Keratinocyte (primary cell): ENCODE results near the gene FAM193B. TPM values are rescaled to one million over a fixed set of nuclear protein-coding genes. Genes with fewer than 3 reads are reported as not detected.

Experiments
- DNase-seq: peaks from one replicate; pipeline ENCODE4 v3.0.0-alpha.2; 2011; ENCODE audit warnings: low read depth, missing footprints, low spot score
- FAIRE-seq: peaks from 2 replicates; lab custom pipeline; 2011; peaks lifted over from hg19 to GRCh38; lab: Jason Lieb, UNC
- H2AFZ ChIP-seq: 2 replicates; pipeline ENCODE4 v1.6.0; 2012; ENCODE audit warnings: low read length, control low read depth, inconsistent platforms; ENCODE audit not compliant: control insufficient read depth
- H3K27ac ChIP-seq: 2 replicates; pipeline ENCODE4 v1.5.1; 2011; ENCODE audit warnings: low read length; ENCODE audit not compliant: control insufficient read depth, insufficient read depth
- H3K27me3 ChIP-seq: 3 replicates; pipeline ENCODE4 v1.6.0; 2011; ENCODE audit warnings: low read length; ENCODE audit not compliant: control insufficient read depth, insufficient read depth; ENCODE audit errors: extremely low read depth
- H3K36me3 ChIP-seq, 2 experiments: 2 replicates in 1 of 2; 3 replicates in 1 of 2; pipeline ENCODE4 v1.5.1; 2011; ENCODE audit warnings: low read length in 2 of 2, mild to moderate bottlenecking in 1 of 2; ENCODE audit not compliant: control insufficient read depth in 2 of 2, insufficient read depth in 2 of 2; ENCODE audit errors: extremely low read depth in 1 of 2
- H3K4me1 ChIP-seq: 3 replicates; pipeline ENCODE4 v1.5.1; 2011; ENCODE audit warnings: low read length; ENCODE audit not compliant: control insufficient read depth, insufficient read depth; ENCODE audit errors: extremely low read depth
- H3K4me2 ChIP-seq: 3 replicates; pipeline ENCODE4 v1.6.0; 2011; ENCODE audit warnings: low read depth, low read length; ENCODE audit not compliant: control insufficient read depth, insufficient read depth; ENCODE audit errors: extremely low read depth
- H3K4me3 ChIP-seq, 3 experiments: fragments of 200-600 bp in 1 of 3; sonication (generic) in 1 of 3; 2 replicates in 2 of 3; 3 replicates in 1 of 3; pipeline ENCODE4 v1.5.1; 2011 to 2016; ENCODE audit warnings: low read length in 3 of 3, mild to moderate bottlenecking in 3 of 3, control low read depth in 2 of 3, inconsistent platforms in 1 of 3, low read depth in 1 of 3, mixed read lengths in 1 of 3, mixed run types in 1 of 3, moderate library complexity in 1 of 3; ENCODE audit not compliant: control insufficient read depth in 2 of 3, insufficient read depth in 2 of 3; ENCODE audit errors: extremely low read depth in 1 of 3
- H3K79me2 ChIP-seq: 2 replicates; pipeline ENCODE4 v1.6.0; 2012; ENCODE audit warnings: low read length; ENCODE audit not compliant: control insufficient read depth, insufficient read depth
- H3K9ac ChIP-seq: 3 replicates; pipeline ENCODE4 v1.6.0; 2011; ENCODE audit warnings: low read length; ENCODE audit not compliant: control insufficient read depth, insufficient read depth; ENCODE audit errors: extremely low read depth
- H3K9me1 ChIP-seq: 3 replicates; pipeline ENCODE4 v1.6.0; 2011; ENCODE audit warnings: low read length; ENCODE audit not compliant: control insufficient read depth, insufficient read depth; ENCODE audit errors: extremely low read depth
- H3K9me3 ChIP-seq: 2 replicates; pipeline ENCODE4 v1.5.1; 2012; ENCODE audit warnings: low read depth, low read length; ENCODE audit not compliant: control insufficient read depth
- H4K20me1 ChIP-seq: 3 replicates; pipeline ENCODE4 v1.6.0; 2011; ENCODE audit warnings: low read length; ENCODE audit not compliant: control insufficient read depth, insufficient read depth; ENCODE audit errors: extremely low read depth
- CTCF ChIP-seq, 3 experiments: IDR thresholded peaks in 1 of 3; conservative IDR thresholded peaks in 1 of 3; optimal IDR thresholded peaks in 1 of 3; 2 replicates in 2 of 3; 3 replicates in 1 of 3; pipeline versions ENCODE3 to v1.5.1; 2011; ENCODE audit warnings: low read length in 3 of 3, mild to moderate bottlenecking in 3 of 3, moderate library complexity in 2 of 3, control low read depth in 1 of 3, inconsistent platforms in 1 of 3; ENCODE audit not compliant: insufficient read depth in 2 of 3; ENCODE audit errors: extremely low read depth in 1 of 3
- EZH2 ChIP-seq: IDR thresholded peaks from one replicate; pipeline ENCODE4 v1.6.1; 2012; ENCODE audit warnings: inconsistent platforms, mild to moderate bottlenecking, low read length, moderate library complexity
- dilution Hi-C: fragments of 300-500 bp; cut with MboI; formaldehyde crosslinking; loops from one replicate; pipeline ENCODE4 v1.7.0; 2020; ENCODE audit warnings: low sequenced_read_pairs; ENCODE audit not compliant: extremely low pct_ligation_motif_present
- polyA minus RNA-seq, 3 experiments: library from RNA; depleted of rRNA, polyadenylated mRNA; stranded (reverse); fragments of >200 nt; gene quantifications; 1 replicate in 1 of 3; 2 replicates in 1 of 3; 3 replicates in 1 of 3; pipeline ENCODE4 v1.2.3, GENCODE V29; 2011
- polyA plus RNA-seq, 5 experiments: library from polyadenylated mRNA; depleted of rRNA in 3 of 5; stranded (reverse) in 3 of 5; stranded (forward) in 1 of 5; unstranded in 1 of 5; fragments of >200 nt; gene quantifications; 1 replicate in 1 of 5; 2 replicates in 3 of 5; 3 replicates in 1 of 5; pipeline versions ENCODE4 v1.2.1 to v1.2.3, GENCODE V29; 2011 to 2012; ENCODE audit warnings: missing spikeins in 2 of 5, low read depth in 1 of 5, low replicate concordance in 1 of 5

The FAM193B gene
- polyA plus RNA-seq, result 21.9 to 43.6 TPM (median 27.5 TPM) in 3 replicates
- 47.7 TPM for polyA plus RNA-seq (2011; ENCODE audit: low read depth)
- 9.1 and 13.2 TPM in 2 replicates for polyA plus RNA-seq (2011; cell fraction: cytosol; rRNA removed)
- 134 and 149 TPM in 2 replicates for polyA plus RNA-seq (2011; cell fraction: nucleus; rRNA removed)
- 19.0 and 59.8 TPM in 2 replicates for polyA plus RNA-seq (2012; ENCODE audit: low replicate concordance)
- polyA minus RNA-seq, result 17.2 to 33.0 TPM (median 26.8 TPM) in 3 replicates
- polyA minus RNA-seq (2011; cell fraction: cytosol; rRNA and poly(A)+ RNA removed), result 31.7 TPM
- 30.3 and 35.2 TPM in 2 replicates for polyA minus RNA-seq (2011; cell fraction: nucleus; rRNA and poly(A)+ RNA removed)

GRCh38 chr5:177554474-177555111, at the start of gene FAM193B:
FAM193B (minus strand) TSS chr5:177554563; CDS start chr5:177554458, 105 bp downstream.
- H3K9me1 ChIP-seq, result peaks cover 3% of the 10 kb centered on the region
- peak within 1 kb of the TSS; percentile 91 for H3K4me2 ChIP-seq
- no peaks in the 10 kb centered on the region for H3K9me3 ChIP-seq
- no peak for DNase-seq
- peaks cover 27% of the 10 kb centered on the region for H3K4me1 ChIP-seq
- peaks cover 9% of the 10 kb centered on the region in 2 experiments for H3K36me3 ChIP-seq
- no peaks in the 10 kb centered on the region for H3K27me3 ChIP-seq
- H3K27ac ChIP-seq, result peak within 1 kb of the TSS; percentile 44
- H4K20me1 ChIP-seq, result no peaks in the 10 kb centered on the region
- peak within 1 kb of the TSS; percentile 73 for H2AFZ ChIP-seq
- dilution Hi-C loops, result no loop called here
- H3K79me2 ChIP-seq, result peaks cover 44% of the 10 kb centered on the region
- peak; percentile 38 to 50 (median 43) for TF ChIP-seq CTCF (optimal IDR thresholded peaks at IDR 0.05 in 1 of 3, IDR thresholded peaks at IDR 0.05 in 1 of 3, conservative IDR thresholded peaks at IDR 0.05 in 1 of 3; ENCODE audit: extremely low read depth in 1 of 3, insufficient read depth in 2 of 3, low read length in 3 of 3)
- TF ChIP-seq EZH2, result no peak
- peak within 1 kb of the TSS; percentile 76 for H3K9ac ChIP-seq
- H3K4me3 ChIP-seq, result peak within 1 kb of the TSS; percentile 80 to 92 (median 88)
- no peak for FAIRE-seq

DNA sequence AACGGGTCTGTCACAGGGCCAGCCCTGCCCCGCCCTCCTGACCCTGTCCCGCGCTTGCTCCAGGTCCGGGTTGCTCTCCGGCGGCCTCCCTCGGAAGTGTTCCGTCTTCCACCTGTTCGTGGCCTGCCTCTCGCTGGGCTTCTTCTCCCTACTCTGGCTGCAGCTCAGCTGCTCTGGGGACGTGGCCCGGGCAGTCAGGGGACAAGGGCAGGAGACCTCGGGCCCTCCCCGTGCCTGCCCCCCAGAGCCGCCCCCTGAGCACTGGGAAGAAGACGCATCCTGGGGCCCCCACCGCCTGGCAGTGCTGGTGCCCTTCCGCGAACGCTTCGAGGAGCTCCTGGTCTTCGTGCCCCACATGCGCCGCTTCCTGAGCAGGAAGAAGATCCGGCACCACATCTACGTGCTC, 49.8 kb upstream of the FAM193B start:
- H3K36me3 ChIP-seq, result peaks cover 4 to 14% of the 10 kb centered on the region in 2 experiments
- H3K4me1 ChIP-seq, result peaks cover 7% of the 10 kb centered on the region
- no peak overlapping the region for H3K4me3 ChIP-seq
- no peak overlapping the region for H2AFZ ChIP-seq
- no peak overlapping the region for H3K9ac ChIP-seq
- dilution Hi-C loops, result no loop called here
- no peaks in the 10 kb centered on the region for H3K27me3 ChIP-seq
- no peak overlapping the region for H3K4me2 ChIP-seq
- no peak for DNase-seq
- H3K9me1 ChIP-seq, result no peaks in the 10 kb centered on the region
- no peaks in the 10 kb centered on the region for H4K20me1 ChIP-seq
- H3K79me2 ChIP-seq, result peaks cover 8% of the 10 kb centered on the region
- TF ChIP-seq CTCF (optimal IDR thresholded peaks at IDR 0.05 in 1 of 3, IDR thresholded peaks at IDR 0.05 in 1 of 3, conservative IDR thresholded peaks at IDR 0.05 in 1 of 3; ENCODE audit: extremely low read depth in 1 of 3, insufficient read depth in 2 of 3, low read length in 3 of 3) (no peak), EZH2 (no peak)
- FAIRE-seq, result no peak
- no peak overlapping the region for H3K27ac ChIP-seq
- H3K9me3 ChIP-seq, result no peaks in the 10 kb centered on the region
